Upper lobe of right lung (tissue), 1 donor: Measurements from ENCODE around the gene PRCD. TPM values are rescaled to one million over a fixed set of nuclear protein-coding genes. Genes with fewer than 3 reads are reported as not detected.
"Not testable (repeated sequence)": the region's sequence is repeated elsewhere in the genome, so short reads cannot be mapped to it uniquely, and the experiment has no call there.

Source experiments
- ATAC-seq: fragments of 200-7000 bp; cut with Tn5 transposase; one replicate; pipeline ENCODE4 v1.9.1; 2020; ENCODE audit warnings: mild to moderate bottlenecking, moderate library complexity
- DNase-seq: peaks from one replicate; pipeline ENCODE4 v3.0.0-alpha.2; 2020
- H3K27ac ChIP-seq: fragments of 200-600 bp; one replicate; pipeline ENCODE4 v1.8.0; 2022
- H3K27me3 ChIP-seq: fragments of 200-600 bp; one replicate; pipeline ENCODE4 v1.8.0; 2022; ENCODE audit warnings: mild to moderate bottlenecking
- H3K36me3 ChIP-seq: fragments of 200-600 bp; one replicate; pipeline ENCODE4 v1.8.0; 2022
- H3K4me1 ChIP-seq: fragments of 200-600 bp; one replicate; pipeline ENCODE4 v1.8.0; 2022
- H3K4me3 ChIP-seq: fragments of 200-600 bp; one replicate; pipeline ENCODE4 v1.8.0; 2022; ENCODE audit warnings: mild to moderate bottlenecking
- H3K9me3 ChIP-seq: fragments of 200-600 bp; one replicate; pipeline ENCODE4 v1.8.0; 2022
- CTCF ChIP-seq: fragments of 200-600 bp; IDR thresholded peaks from one replicate; pipeline ENCODE4 v1.8.0; 2022; ENCODE audit warnings: antibody characterized with exemption
- intact Hi-C: fragments of 100-400 bp; cut with DNase I; formaldehyde crosslinking; loops from one replicate; pipeline ENCODE4 v1.11.0; 2022
- total RNA-seq: library from RNA; stranded (reverse); fragmentation: NEBNext Ultra II Directional; extraction: Animal tissue kit (Norgen Biotek cat#: 25700); gene quantifications from one replicate; pipeline ENCODE4 v1.2.1, GENCODE V29; 2021
- donor health status: DM: no; HTN: yes; CAD: no; lungs with severe emphysema.

Gene PRCD
- total RNA-seq, 1 donor from 2014 or later = 7.7 TPM

- H3K27me3 ChIP-seq = peaks cover 6% of the 10 kb centered on the region
- DNase-seq (no peak), ATAC-seq (no peak)
- peaks cover 16% of the 10 kb centered on the region for H3K4me1 ChIP-seq
- no peaks in the 10 kb centered on the region for H3K9me3 ChIP-seq
- no peak for TF ChIP-seq CTCF
- H3K27ac ChIP-seq = no peak overlapping the region
- intact Hi-C loops = loop anchor here (5.0 kb wide), 1 partner anchor 194 kb away; no protein-coding TSS in a partner anchor
- H3K36me3 ChIP-seq = no peaks in the 10 kb centered on the region
- no peak overlapping the region for H3K4me3 ChIP-seq
These were observed 29.0 kb upstream of the PRCD start for GRCh38 chr17:76510831-76511244.

- ATAC-seq (no peak), DNase-seq (no peak)
These were observed 28.0 kb upstream of the PRCD start for GRCh38 chr17:76511668-76512365.

GRCh38 chr17:76512366-76513305 lies 27.2 kb upstream of the PRCD start:
- Histone ChIP-seq H3K9me3 (no peaks in the 10 kb centered on the region), H3K27me3 (peaks cover 4% of the 10 kb centered on the region), H3K4me3 (no peak overlapping the region), H3K36me3 (no peaks in the 10 kb centered on the region), H3K4me1 (peaks cover 16% of the 10 kb centered on the region), H3K27ac (no peak overlapping the region)
- no peak for ATAC-seq
- intact Hi-C loops = loop anchor here (5.0 kb wide), 1 partner anchor 195 kb away; no protein-coding TSS in a partner anchor
- no peak for DNase-seq
- no peak for TF ChIP-seq CTCF

More at GRCh38 chr17:76511668-76512365, 28.0 kb upstream of the PRCD start:
- Histone ChIP-seq H3K4me1 (peaks cover 16% of the 10 kb centered on the region), H3K27ac (no peak overlapping the region), H3K4me3 (no peak overlapping the region), H3K36me3 (no peaks in the 10 kb centered on the region), H3K9me3 (no peaks in the 10 kb centered on the region), H3K27me3 (peaks cover 6% of the 10 kb centered on the region)
- TF ChIP-seq CTCF = no peak
- intact Hi-C loops = loop anchor here (5.0 kb wide), 1 partner anchor 195 kb away; no protein-coding TSS in a partner anchor

DNA sequence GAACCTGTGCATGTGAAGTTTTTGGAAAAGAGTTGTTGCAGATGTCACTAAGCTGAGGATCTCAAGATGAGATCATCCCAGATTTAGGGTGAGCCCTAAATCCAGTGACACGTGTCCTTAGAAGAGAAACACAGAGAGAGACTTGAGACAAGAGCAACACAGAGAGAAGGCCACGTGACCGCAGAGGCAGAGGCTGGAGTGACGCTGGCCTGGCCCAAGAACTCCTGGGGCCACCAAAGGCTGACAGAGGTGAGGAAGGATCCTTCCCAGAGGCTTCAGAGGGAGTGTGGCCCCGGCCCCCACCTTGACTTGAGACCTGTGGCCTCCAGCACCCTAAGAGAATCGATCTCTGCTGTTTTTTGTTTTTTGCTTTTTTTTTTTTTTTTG lies 26.5 kb upstream of the PRCD start:
- no peak for TF ChIP-seq CTCF
- Histone ChIP-seq H3K4me1 (peaks cover 16% of the 10 kb centered on the region), H3K9me3 (no peaks in the 10 kb centered on the region), H3K27ac (no peak overlapping the region), H3K4me3 (no peak overlapping the region), H3K27me3 (no peaks in the 10 kb centered on the region), H3K36me3 (no peaks in the 10 kb centered on the region)
- ATAC-seq (no peak), DNase-seq (no peak)
- intact Hi-C loops = loop anchor here (5.0 kb wide), 1 partner anchor 196 kb away; no protein-coding TSS in a partner anchor

DNA sequence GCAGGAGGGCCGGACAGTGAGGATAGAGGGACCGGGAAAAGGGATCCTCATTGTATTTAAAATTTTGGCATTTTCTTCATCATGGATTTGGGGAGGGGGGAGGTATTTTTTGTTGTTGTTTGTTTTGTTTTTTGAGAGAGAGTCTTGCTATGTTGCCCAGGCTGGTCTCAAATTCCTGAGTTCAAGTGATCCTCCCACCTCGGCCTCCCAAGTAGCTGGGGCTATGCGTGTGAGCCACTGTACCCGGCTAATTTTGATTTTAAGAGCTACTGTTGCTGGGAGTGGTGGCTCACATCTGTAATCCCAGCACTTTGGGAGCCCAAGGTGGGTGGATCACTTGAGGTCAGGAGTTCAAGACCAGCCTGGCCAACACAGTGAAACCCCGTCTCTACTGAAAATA lies 25.5 kb upstream of the PRCD start:
- not testable (repeated sequence) for H3K36me3 ChIP-seq, ATAC-seq, H3K9me3 ChIP-seq, H3K27ac ChIP-seq, H3K4me3 ChIP-seq, H3K27me3 ChIP-seq, DNase-seq
- intact Hi-C loops = loop anchor here (5.0 kb wide), 1 partner anchor 197 kb away; no protein-coding TSS in a partner anchor
- peaks cover 16% of the 10 kb centered on the region for H3K4me1 ChIP-seq
